GM19397 (cell line): Measurements from ENCODE around the gene TNC.

ENCODE experiments used
- ATAC-seq: cut with Tn5 transposase; IDR thresholded peaks from one replicate; pipeline ENCODE4 v1.9.1; 2021; ENCODE audit warnings: mild to moderate bottlenecking, moderate library complexity; ENCODE audit not compliant: unreplicated experiment

The TNC gene

GRCh38 chr9:115104908-115105307 lies 13.0 kb downstream of the TNC start:
- no peak for ATAC-seq

DNA sequence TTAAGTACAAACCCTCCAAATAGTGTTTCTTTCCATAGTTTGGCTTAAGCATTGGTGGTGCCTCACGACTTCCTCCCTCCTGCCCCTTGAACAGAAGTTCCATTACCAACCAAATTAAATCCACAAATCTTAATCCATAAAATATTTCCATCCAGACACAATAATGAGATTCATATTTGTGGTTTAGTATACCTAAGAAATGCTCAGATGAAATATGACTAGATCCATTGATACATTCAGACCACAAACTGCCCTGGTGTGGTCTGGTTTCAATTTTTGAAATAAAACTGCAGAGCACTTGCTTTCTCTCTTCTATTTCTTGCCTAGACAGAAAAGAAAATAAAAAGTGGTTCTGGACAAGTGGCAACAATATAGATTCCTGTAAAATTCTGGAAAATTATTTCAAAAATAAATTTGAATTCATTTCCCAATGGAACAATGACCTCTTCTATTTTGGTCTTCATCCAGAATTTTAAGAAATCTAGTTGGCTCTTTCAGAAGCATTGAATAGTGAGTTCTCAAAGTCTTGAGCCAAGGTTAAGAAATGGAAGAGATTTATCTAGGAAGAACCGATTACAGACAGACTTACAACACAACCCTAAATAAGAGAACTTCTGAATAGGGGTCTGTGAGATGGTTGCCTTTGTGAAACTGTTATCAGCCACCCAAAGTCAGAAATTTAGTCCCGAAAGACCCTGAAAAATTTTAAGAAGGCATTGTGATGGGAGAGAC lies 14.0 kb downstream of the TNC start:
- ATAC-seq: no peak

- ATAC-seq: no peak
These were observed 18.1 kb downstream of the TNC start for GRCh38 chr9:115099901-115100300.

DNA sequence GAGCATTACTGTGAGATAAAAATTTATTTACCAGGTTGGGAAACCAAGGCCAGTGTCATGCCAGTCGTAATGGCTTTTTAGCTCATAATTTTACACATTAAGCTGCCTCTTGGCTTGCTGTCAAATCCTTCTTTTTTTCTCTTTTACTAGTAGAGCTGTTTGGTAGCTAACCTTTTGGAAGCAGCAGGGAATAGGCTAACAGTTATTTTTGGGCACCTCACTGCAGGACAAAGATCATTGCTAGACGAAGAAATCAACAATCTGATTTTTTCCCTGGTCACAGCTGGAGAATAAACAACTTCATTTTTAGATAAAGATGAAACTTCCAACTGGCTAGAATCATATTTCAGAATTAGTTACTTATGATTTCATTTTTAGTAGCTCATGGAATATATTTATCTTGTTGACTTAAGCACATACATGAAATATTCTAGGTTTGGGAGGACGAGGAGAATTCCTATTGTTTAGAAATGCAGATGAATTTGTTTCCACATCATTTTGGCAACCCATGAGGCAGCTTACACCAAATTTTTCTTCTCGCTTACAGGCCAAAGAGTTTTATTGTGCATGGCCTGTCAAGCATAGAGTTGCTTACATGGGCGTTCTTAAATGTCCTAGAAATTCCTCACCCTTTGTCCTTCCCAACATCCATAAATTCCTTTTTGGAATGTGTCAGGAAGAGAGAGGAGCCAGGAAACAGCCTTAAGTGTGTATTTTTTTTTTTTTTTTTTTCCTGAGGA lies 19.6 kb downstream of the TNC start:
- ATAC-seq: no peak

DNA sequence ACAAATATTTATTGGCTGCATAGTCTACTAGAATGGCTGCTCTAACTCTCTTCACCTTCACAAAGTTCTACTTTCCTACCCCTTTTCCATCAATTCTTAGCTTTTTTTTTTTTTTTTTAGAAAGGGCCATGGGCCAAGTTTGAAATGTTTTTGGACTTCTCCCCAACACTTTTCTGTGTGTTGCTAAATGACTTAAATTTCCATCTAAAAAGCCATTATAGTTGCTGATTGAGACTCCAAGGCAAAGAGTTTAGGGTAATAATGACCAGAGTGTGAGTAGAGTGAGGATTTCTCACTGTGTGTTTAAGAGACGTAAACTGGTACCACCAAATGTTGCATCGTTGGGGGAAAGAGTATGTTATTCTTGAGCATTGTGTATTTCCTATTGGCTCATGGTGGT lies 24.4 kb downstream of the TNC start:
- ATAC-seq: no peak

DNA sequence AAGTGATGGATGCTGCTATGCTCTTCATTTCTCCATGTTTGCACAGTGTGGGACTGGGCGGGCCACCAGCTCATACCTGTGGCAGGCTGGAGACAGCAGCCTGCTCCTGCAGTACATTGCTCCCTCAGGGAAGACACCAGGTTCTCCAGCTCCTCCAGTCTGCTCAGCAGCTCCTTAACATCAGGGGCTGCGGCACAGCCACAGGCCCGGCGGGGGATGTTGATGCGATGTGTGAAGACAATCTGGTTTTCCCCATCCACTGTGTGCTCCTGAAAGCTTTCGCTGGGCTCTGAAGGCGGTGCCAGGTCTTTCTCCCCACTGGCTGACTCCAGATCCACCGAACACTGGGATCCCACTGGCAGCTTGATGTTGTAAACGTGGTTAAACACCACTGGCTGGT lies 27.5 kb downstream of the TNC start:
- ATAC-seq: no peak

DNA sequence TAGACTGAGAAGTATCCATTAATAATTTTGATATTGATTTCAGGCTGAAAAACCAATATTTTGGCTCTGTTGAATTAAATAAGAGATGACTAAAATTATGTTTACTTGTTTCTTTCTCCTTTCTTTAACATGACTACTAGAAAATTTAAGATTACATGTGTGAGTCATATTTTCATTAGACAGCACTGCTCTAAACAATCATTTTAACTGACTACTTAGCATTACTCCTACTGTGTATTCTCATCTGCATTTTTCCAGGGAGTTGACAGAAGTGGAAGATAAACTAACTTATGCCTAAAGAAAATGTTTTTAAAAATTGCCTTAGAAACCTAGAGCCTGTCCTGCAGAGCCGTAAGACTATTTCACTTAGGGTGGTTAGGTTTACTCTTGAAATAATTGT lies 29.1 kb downstream of the TNC start:
- ATAC-seq: no peak

DNA sequence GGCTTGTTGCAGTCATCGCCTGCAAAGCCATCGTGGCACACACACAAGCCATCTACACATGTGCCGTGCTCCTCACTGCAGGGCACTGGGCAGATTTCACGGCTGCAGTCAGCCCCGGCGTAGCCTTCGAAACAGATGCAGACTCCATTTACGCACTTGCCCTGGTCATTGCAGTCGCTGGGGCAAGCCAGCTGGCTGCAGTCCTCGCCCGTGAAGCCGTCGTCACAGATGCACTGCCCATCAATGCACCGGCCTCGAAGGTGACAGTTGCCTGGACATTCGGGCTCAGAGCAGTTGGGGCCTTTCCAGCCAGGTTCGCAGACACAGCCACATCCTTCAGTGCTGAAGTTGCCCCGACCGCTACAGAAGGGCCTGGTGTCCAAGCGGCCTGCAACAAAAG lies 31.1 kb downstream of the TNC start:
- ATAC-seq: no peak

- ATAC-seq: no peak
These were observed 31.5 kb downstream of the TNC start for GRCh38 chr9:115086461-115086860.

DNA sequence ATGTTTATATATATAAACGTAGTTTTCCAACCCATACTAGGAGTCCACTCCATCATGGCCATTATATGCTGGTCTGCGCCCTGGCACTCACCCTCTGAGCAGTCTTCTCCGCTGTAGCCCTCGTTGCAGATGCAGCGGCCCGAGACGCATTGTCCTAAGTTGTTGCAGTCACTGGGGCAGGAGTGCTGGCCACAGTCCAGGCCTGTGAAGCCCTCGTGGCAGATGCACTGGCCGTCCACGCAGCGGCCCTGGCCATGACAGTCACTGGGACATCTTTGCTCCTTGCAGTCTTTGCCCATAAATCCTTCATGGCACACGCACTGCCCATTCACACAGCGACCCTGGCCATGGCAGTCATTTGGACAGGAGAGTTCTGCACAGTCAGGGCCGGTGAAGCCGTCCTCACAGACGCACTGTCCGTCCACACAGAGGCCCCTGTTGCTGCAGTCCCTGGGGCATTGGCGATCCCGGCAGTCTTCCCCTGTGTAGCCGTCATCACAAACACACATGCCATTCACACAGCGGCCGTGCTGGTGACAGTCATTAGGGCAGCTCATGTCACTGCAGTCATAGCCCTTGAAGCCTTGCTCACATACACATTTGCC lies 32.1 kb downstream of the TNC start:
- no peak for ATAC-seq

GRCh38 chr9:115084709-115085108 lies 33.2 kb downstream of the TNC start:
- ATAC-seq: no peak

GRCh38 chr9:115084157-115084556 lies 33.8 kb downstream of the TNC start:
- ATAC-seq: no peak

GRCh38 chr9:115080242-115080641 lies 37.7 kb downstream of the TNC start:
- no peak for ATAC-seq

DNA sequence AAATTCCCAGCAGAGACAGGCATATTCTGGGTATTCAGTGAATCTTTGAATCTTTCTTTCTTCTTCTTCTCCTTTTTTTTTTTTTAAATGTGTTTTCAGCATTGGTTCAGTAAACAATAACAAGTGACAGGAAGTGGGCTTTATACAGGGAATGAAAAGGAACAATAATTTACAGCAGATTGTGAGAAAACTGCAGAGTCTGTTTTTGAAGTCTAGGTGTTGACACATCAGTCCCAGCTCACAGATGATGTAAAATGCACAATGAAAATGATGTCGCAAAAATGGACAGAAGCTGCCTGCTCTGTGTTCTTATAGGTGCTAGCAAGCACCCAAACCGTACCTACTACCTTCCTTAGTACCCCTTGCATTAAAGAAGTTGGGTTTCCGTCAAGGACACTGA lies 38.8 kb downstream of the TNC start:
- no peak for ATAC-seq

DNA sequence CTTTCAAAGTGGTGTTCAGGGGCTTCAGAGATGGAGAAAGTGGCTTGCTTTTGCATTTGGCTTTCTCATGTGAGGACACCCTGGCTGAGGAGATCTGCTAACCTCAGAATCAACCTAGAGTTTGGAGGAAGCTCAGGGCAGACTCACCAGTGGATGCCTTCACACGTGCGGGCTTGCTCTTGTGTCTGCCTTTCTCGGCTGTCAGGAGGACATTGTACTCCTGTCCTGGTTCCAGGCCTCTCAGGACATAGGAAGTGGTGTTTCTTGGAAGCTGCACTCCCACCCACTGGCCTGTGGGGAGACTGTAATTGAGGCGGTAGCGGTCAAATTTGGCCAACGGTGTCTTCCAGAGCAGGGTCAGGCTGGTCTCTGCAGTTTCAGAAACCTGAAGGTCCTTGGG lies 44.5 kb downstream of the TNC start:
- ATAC-seq: no peak

GRCh38 chr9:115071176-115071575 lies 46.8 kb downstream of the TNC start:
- no peak for ATAC-seq

DNA sequence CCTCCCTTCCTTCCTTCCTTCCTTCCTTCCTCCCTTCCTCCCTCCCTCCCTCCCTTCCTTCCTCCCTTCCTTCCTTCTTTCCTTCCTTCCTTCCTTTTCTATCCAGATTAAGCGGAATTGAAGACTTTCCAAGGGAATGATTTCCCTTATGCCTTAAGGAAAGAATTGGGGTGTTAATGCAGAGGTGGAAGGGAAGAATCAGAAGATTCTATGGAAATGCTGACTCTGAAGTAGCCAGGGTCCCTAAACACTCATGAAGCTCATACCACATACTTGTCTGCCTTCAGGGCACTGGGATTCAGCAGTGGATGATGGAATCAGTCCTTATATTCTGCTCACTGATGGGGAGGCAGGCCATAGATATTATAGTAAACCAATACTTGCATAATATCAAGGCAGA lies 48.2 kb downstream of the TNC start:
- ATAC-seq: no peak

GRCh38 chr9:115069302-115069701 lies 48.7 kb downstream of the TNC start:
- no peak for ATAC-seq

DNA sequence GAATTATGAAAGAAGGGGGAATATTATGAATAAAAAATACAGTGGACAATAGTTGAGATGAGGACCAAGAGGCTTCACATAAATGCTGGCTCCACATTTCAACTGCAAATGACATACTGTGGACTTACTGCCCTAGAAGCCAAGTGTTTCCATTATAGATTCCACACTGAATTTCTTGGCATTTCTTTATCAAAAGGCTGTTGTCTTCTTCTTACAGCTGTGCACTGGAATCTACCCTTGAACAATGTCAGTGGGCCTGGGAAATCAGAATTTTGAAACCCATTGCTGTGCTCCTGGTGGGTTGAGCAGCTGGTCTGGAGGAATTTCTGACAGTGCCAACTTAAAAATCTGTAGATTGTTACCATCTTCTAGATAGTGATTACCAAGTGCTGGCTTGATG lies 49.9 kb downstream of the TNC start:
- ATAC-seq: no peak

- no peak for ATAC-seq
These were observed 54.7 kb downstream of the TNC start for GRCh38 chr9:115063058-115063845.

DNA sequence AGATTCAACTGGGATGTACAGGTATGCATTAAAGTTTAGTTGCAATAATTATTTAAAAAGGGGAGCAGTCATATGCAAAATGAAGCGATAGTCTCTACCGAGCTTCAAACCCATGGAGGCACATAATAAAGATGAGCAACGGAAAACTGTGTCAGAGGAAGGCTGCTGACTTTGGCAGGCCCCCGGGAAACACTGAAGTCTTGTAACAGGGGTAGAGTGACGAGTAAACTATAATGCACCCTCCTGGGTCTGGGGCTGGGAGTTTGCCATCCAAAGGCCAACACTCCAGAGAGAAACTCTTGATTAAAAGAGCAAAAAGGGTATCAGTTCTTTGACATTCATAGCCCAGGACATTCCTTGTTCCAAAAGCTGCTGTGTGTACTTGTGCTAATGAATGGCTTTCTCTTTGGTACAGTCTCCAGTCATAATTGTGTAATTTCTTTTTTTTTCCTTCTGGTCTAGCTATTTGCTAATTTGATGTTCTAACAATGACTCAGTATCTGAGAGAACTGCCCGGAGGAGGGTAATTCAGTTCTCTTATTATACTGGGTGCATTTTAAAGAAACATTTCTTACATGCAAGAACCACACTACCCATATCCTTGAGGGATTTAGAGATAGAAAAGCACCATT lies 59.2 kb downstream of the TNC start:
- ATAC-seq: no peak
